Heart left ventricle (tissue), 16 donors: ENCODE measurements around the gene ERBB4. TPM values are rescaled to one million over a fixed set of nuclear protein-coding genes. Genes with fewer than 3 reads are reported as not detected.

ENCODE experiments used
- ATAC-seq, 4 donors: fragments of 200-7000 bp; cut with Tn5 transposase; one replicate each; pipeline ENCODE4 v1.9.1; 2020 to 2022; ENCODE audit warnings: moderate library complexity in 4 of 4, mild to moderate bottlenecking in 3 of 4, moderate number of reproducible peaks in 1 of 4
- DNase-seq, 5 donors: peaks; one replicate each; pipeline ENCODE4 v3.0.0-alpha.2; 2020
- H3K27ac ChIP-seq, 12 donors: fragments of 200-600 bp; sonication (generic) in 4 of 12; one replicate each; pipeline versions ENCODE4 v1.5.0 to v1.8.0; 2016 to 2022; ENCODE audit warnings: mild to moderate bottlenecking in 2 of 12
- H3K27me3 ChIP-seq, 9 donors: fragments of 200-600 bp; sonication (generic) in 2 of 9; one replicate each; pipeline versions ENCODE4 v1.5.1 to v1.8.0; 2016 to 2022; ENCODE audit warnings: mild to moderate bottlenecking in 3 of 9
- H3K36me3 ChIP-seq, 9 donors: fragments of 200-600 bp; sonication (generic) in 2 of 9; one replicate each; pipeline versions ENCODE4 v1.5.0 to v1.8.0; 2018 to 2022; ENCODE audit warnings: mild to moderate bottlenecking in 2 of 9
- H3K4me1 ChIP-seq, 12 donors: fragments of 200-600 bp; sonication (generic) in 4 of 12; one replicate each; pipeline versions ENCODE4 v1.5.0 to v1.8.0; 2016 to 2022; ENCODE audit warnings: mild to moderate bottlenecking in 3 of 12
- H3K4me3 ChIP-seq, 12 donors: fragments of 200-600 bp; sonication (generic) in 4 of 12; one replicate each; pipeline versions ENCODE4 v1.5.0 to v1.8.0; 2017 to 2022; ENCODE audit warnings: mild to moderate bottlenecking in 9 of 12, moderate library complexity in 4 of 12
- H3K9me3 ChIP-seq, 12 donors: fragments of 200-600 bp; sonication (generic) in 4 of 12; one replicate each; pipeline versions ENCODE4 v1.5.0 to v1.8.0; 2016 to 2022; ENCODE audit warnings: mild to moderate bottlenecking in 1 of 12
- CTCF ChIP-seq, 12 donors: fragments of 200-600 bp; sonication (generic) in 4 of 12; IDR thresholded peaks; one replicate each; pipeline versions ENCODE4 v1.5.0 to v1.8.0; 2018 to 2022; ENCODE audit warnings: antibody characterized with exemption in 12 of 12, mild to moderate bottlenecking in 5 of 12
- POLR2A ChIP-seq, 2 donors: fragments of 450-650 bp; IDR thresholded peaks; one replicate each; pipeline ENCODE4 v1.6.1; 2017; ENCODE audit warnings: antibody characterized with exemption in 2 of 2, mild to moderate bottlenecking in 2 of 2, moderate library complexity in 2 of 2
- WGBS, 4 donors: extraction: QIAGEN DNeasy Blood & Tissue Kit in 2 of 4; methylation state at CpG; one replicate each; pipeline versions ENCODE4 v1.1.5 to v1.1.7; 2013 to 2018; 5-methylcytosine and 5-hydroxymethylcytosine counted together
- intact Hi-C, 10 donors: fragments of 100-400 bp; cut with DNase I; formaldehyde crosslinking; loops; one replicate each; pipeline versions ENCODE4 v1.11.1 to v1.14.2; 2022
- polyA plus RNA-seq, 2 donors: library from polyadenylated mRNA; stranded (reverse); fragments of 200-250 nt; gene quantifications; one replicate each; pipeline ENCODE4 v1.2.3, GENCODE V29; 2013
- total RNA-seq, 9 donors: library from RNA; depleted of rRNA in 2 of 9; stranded (reverse); fragments of >200 nt in 2 of 9; fragmentation: NEBNext Ultra II Directional in 3 of 9; extraction: Animal tissue kit (Norgen Biotek cat#: 25700) in 3 of 9; gene quantifications; one replicate each; pipeline versions ENCODE4 v1.1.0 to v1.2.4, GENCODE V29; 2016 to 2023
- donor health status: ischemic (EF 13 %, LVEDD 7.1; RV severe dilation, severe dysfunction).
- donor health status: healthy with polysubstance abuse.
- donor health status: DM: no; HTN: yes; CAD: no.
- donor health status: DM: no; HTN: no; CAD: no.
- donor health status: ischemic (EF 25% LVEDD 6.9; RV normal size, moderate dysfunction).
- donor health status: ischemic (EF 25% LVEDD 5.7; RV mildly dilated, moderate dysfunction).
- donor health status: healthy.
- donor health status: DM: yes; HTN: yes; CAD: no.
- donor health status: ischemic (EF 35%, LVEDD 5.7; RV mildly dilated, moderate dysfunction).
- donor health status: nonischemic (EF 11% LVEDD 7.7; RV severe dilation, severe dysfunction).
- donor health status: DM: yes; HTN: yes; CAD: no.
- donor health status: PGD.
- donor health status: ischemic (EF 29% LVEDD 5.4; RV normal size, mild dysfunction).
- donor health status: nonischemic (EF 23%, LVEDD 6.1; RV moderate dilation, normal function).

ERBB4 gene
- total and polyA plus RNA-seq, 11 donors, result 1.3 to 29.5 (median 11.7) TPM

- no peak for ATAC-seq
- TF ChIP-seq POLR2A (IDR thresholded peaks at IDR 0.05), result no peak
- peak in 1 of 12 donors; percentile 9 for TF ChIP-seq CTCF (IDR thresholded peaks at IDR 0.05)
- Histone ChIP-seq H3K4me3 (no peak overlapping the region), H3K4me1 (peaks cover 0 to 33% (median 3%) of the 10 kb centered on the region in 12 donors), H3K27ac (no peak overlapping the region), H3K9me3 (no peaks in the 10 kb centered on the region), H3K36me3 (no peaks in the 10 kb centered on the region), H3K27me3 (peaks cover 0 to 50% (median 7%) of the 10 kb centered on the region in 9 donors)
- intact Hi-C loops, result loop anchor here in 5 of 10 donors (10.0 kb wide), 5 partner anchors 178 to 528 kb away; no protein-coding TSS in a partner anchor
- DNase-seq, result no peak
- 84 to 88% (median 87%) methylated on average over 2 of the region's 2 CpGs for WGBS, 4 donors
Observed at GRCh38 chr2:212532585-212532984, 6.0 kb downstream of the ERBB4 start.

GRCh38 chr2:212532087-212532486 is 6.5 kb downstream of the ERBB4 start:
- Histone ChIP-seq H3K9me3 (no peaks in the 10 kb centered on the region), H3K27ac (no peak overlapping the region), H3K4me1 (peaks cover 0 to 28% (median 0%) of the 10 kb centered on the region in 12 donors), H3K4me3 (no peak overlapping the region), H3K36me3 (no peaks in the 10 kb centered on the region), H3K27me3 (peaks cover 0 to 46% (median 7%) of the 10 kb centered on the region in 9 donors)
- intact Hi-C loops, result loop anchor here in 5 of 10 donors (10.0 kb wide), 5 partner anchors 177 to 527 kb away; no protein-coding TSS in a partner anchor
- no peak for ATAC-seq
- DNase-seq, result no peak
- WGBS, 4 donors, result 46 to 59% (median 59%) methylated on average over 3 of the region's 3 CpGs
- TF ChIP-seq POLR2A (IDR thresholded peaks at IDR 0.05), result no peak
- TF ChIP-seq CTCF (IDR thresholded peaks at IDR 0.05), result no peak

GRCh38 chr2:212531499-212531898 is 7.1 kb downstream of the ERBB4 start:
- H3K9me3 ChIP-seq, result no peaks in the 10 kb centered on the region
- 92 to 96% (median 93%) methylated on average over 1 of the region's 1 CpG for WGBS, 4 donors
- ATAC-seq, result no peak
- H3K36me3 ChIP-seq, result no peaks in the 10 kb centered on the region
- intact Hi-C loops, result loop anchor here in 5 of 10 donors (10.0 kb wide), 5 partner anchors 177 to 527 kb away; no protein-coding TSS in a partner anchor
- no peak overlapping the region for H3K4me3 ChIP-seq
- no peak for DNase-seq
- TF ChIP-seq CTCF (IDR thresholded peaks at IDR 0.05) (no peak), POLR2A (IDR thresholded peaks at IDR 0.05) (no peak)
- no peak overlapping the region for H3K27ac ChIP-seq
- H3K4me1 ChIP-seq, result peaks cover 0 to 23% (median 0%) of the 10 kb centered on the region in 12 donors
- H3K27me3 ChIP-seq, result peaks cover 0 to 40% (median 1%) of the 10 kb centered on the region in 9 donors

GRCh38 chr2:212530991-212531390 is 7.6 kb downstream of the ERBB4 start:
- no peaks in the 10 kb centered on the region for H3K9me3 ChIP-seq
- DNase-seq, result no peak
- WGBS, 4 donors, result 26 to 44% (median 42%) methylated on average over 3 of the region's 3 CpGs
- H3K27me3 ChIP-seq, result peaks cover 0 to 35% (median 0%) of the 10 kb centered on the region in 9 donors
- no peak for ATAC-seq
- no peak for TF ChIP-seq CTCF (IDR thresholded peaks at IDR 0.05)
- no peak for TF ChIP-seq POLR2A (IDR thresholded peaks at IDR 0.05)
- intact Hi-C loops, result loop anchor here in 5 of 10 donors (10.0 kb wide), 5 partner anchors 176 to 526 kb away; no protein-coding TSS in a partner anchor
- peaks cover 0 to 18% (median 0%) of the 10 kb centered on the region in 12 donors for H3K4me1 ChIP-seq
- no peaks in the 10 kb centered on the region for H3K36me3 ChIP-seq
- H3K4me3 ChIP-seq, result no peak overlapping the region
- no peak overlapping the region for H3K27ac ChIP-seq
